BE2C (cell line): ENCODE results near the gene HDDC3.
"Not testable (repeated sequence)": the region's sequence is repeated elsewhere in the genome, so short reads cannot be mapped to it uniquely, and the experiment has no call there.

ENCODE experiments used
- DNase-seq: peaks from one replicate; pipeline ENCODE4 v3.0.0-alpha.2; 2020
- H3K27me3 ChIP-seq: fragments of 250-450 bp; sonication (Bioruptor Pico); 2 replicates; pipeline ENCODE4 v1.5.1; 2020; ENCODE audit warnings: mild to moderate bottlenecking
- H3K36me3 ChIP-seq: fragments of 250-450 bp; sonication (Bioruptor Pico); 2 replicates; pipeline ENCODE4 v1.5.1; 2020; ENCODE audit warnings: mild to moderate bottlenecking
- H3K4me1 ChIP-seq: fragments of 250-450 bp; sonication (Bioruptor Pico); 2 replicates; pipeline ENCODE4 v1.5.1; 2020
- H3K4me3 ChIP-seq: 2 replicates; pipeline ENCODE4 v1.5.1; 2011; ENCODE audit warnings: low read depth, low read length
- H3K9me3 ChIP-seq: fragments of 250-450 bp; sonication (Bioruptor Pico); 2 replicates; pipeline ENCODE4 v1.5.1; 2020
- TF ChIP-seq, protein P1 (sequence below): IDR thresholded peaks from 2 replicates; pipeline ENCODE4 v1.5.1; 2012; ENCODE audit warnings: mild to moderate bottlenecking, low read depth, low read length

Gene HDDC3

GRCh38 chr15:90930861-90931574, 1.3 kb downstream of the HDDC3 start:
- no peaks in the 10 kb centered on the region for H3K27me3 ChIP-seq
- no peaks in the 10 kb centered on the region for H3K9me3 ChIP-seq
- peak overlapping the region; percentile 95 for H3K4me3 ChIP-seq
- H3K36me3 ChIP-seq = no peaks in the 10 kb centered on the region
- TF ChIP-seq, protein P1, sequence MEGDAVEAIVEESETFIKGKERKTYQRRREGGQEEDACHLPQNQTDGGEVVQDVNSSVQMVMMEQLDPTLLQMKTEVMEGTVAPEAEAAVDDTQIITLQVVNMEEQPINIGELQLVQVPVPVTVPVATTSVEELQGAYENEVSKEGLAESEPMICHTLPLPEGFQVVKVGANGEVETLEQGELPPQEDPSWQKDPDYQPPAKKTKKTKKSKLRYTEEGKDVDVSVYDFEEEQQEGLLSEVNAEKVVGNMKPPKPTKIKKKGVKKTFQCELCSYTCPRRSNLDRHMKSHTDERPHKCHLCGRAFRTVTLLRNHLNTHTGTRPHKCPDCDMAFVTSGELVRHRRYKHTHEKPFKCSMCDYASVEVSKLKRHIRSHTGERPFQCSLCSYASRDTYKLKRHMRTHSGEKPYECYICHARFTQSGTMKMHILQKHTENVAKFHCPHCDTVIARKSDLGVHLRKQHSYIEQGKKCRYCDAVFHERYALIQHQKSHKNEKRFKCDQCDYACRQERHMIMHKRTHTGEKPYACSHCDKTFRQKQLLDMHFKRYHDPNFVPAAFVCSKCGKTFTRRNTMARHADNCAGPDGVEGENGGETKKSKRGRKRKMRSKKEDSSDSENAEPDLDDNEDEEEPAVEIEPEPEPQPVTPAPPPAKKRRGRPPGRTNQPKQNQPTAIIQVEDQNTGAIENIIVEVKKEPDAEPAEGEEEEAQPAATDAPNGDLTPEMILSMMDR = no peak
- DNase-seq = no peak
- 0 out of 2 replicates have a peak, but pooled peaks cover 3% of the 10 kb centered on the region for H3K4me1 ChIP-seq

- TF ChIP-seq, protein P1 = no peak
- Histone ChIP-seq H3K4me1 (0 out of 2 replicates have a peak, but pooled peaks cover 3% of the 10 kb centered on the region), H3K36me3 (no peaks in the 10 kb centered on the region), H3K27me3 (no peaks in the 10 kb centered on the region), H3K4me3 (peak overlapping the region; percentile 79), H3K9me3 (no peaks in the 10 kb centered on the region)
- DNase-seq = no peak
Measured at GRCh38 chr15:90929246-90930019, 2.9 kb downstream of the HDDC3 start.

- H3K27me3 ChIP-seq, H3K9me3 ChIP-seq, H3K36me3 ChIP-seq, H3K4me1 ChIP-seq, H3K4me3 ChIP-seq, DNase-seq: not testable (repeated sequence)
Measured at GRCh38 chr15:90928106-90928505, 4.2 kb downstream of the HDDC3 start.

GRCh38 chr15:90926766-90927165, 5.6 kb downstream of the HDDC3 start:
- H3K36me3 ChIP-seq, H3K4me1 ChIP-seq, DNase-seq, H3K9me3 ChIP-seq, H3K4me3 ChIP-seq, H3K27me3 ChIP-seq: not testable (repeated sequence)

- TF ChIP-seq, protein P1 = no peak
- Histone ChIP-seq H3K9me3 (no peaks in the 10 kb centered on the region), H3K27me3 (no peaks in the 10 kb centered on the region), H3K4me3 (no peak overlapping the region), H3K36me3 (no peaks in the 10 kb centered on the region; the same call in 1 of the 2 replicates), H3K4me1 (no peaks in the 10 kb centered on the region)
- no peak for DNase-seq
Measured at GRCh38 chr15:90924375-90924774, 8.0 kb downstream of the HDDC3 start.

GRCh38 chr15:90922712-90923322, 9.5 kb downstream of the HDDC3 start:
- not testable (repeated sequence) for H3K4me3 ChIP-seq, H3K9me3 ChIP-seq, H3K4me1 ChIP-seq, H3K36me3 ChIP-seq, DNase-seq, H3K27me3 ChIP-seq

- Histone ChIP-seq H3K9me3 (no peaks in the 10 kb centered on the region), H3K4me1 (no peaks in the 10 kb centered on the region), H3K4me3 (no peak overlapping the region), H3K36me3 (no peaks in the 10 kb centered on the region; the same call in none of the 2 replicates), H3K27me3 (no peaks in the 10 kb centered on the region)
- TF ChIP-seq, protein P1 = no peak
- DNase-seq = no peak
Measured at GRCh38 chr15:90921887-90922286, 10.5 kb downstream of the HDDC3 start.
